ENCODE results near the gene NOL9. TPM values are rescaled to one million over a fixed set of nuclear protein-coding genes. Genes with fewer than 3 reads are reported as not detected.

NOL9 gene
- total RNA-seq, 2 experiments from 2014 or later: 39.7 to 40.4 TPM

GRCh38 chr1:6530504-6531160 is 23.7 kb downstream of the NOL9 start:
- H3K9me3 Mint-ChIP-seq: no peaks in the 10 kb centered on the region
- TF ChIP-seq, protein P1, sequence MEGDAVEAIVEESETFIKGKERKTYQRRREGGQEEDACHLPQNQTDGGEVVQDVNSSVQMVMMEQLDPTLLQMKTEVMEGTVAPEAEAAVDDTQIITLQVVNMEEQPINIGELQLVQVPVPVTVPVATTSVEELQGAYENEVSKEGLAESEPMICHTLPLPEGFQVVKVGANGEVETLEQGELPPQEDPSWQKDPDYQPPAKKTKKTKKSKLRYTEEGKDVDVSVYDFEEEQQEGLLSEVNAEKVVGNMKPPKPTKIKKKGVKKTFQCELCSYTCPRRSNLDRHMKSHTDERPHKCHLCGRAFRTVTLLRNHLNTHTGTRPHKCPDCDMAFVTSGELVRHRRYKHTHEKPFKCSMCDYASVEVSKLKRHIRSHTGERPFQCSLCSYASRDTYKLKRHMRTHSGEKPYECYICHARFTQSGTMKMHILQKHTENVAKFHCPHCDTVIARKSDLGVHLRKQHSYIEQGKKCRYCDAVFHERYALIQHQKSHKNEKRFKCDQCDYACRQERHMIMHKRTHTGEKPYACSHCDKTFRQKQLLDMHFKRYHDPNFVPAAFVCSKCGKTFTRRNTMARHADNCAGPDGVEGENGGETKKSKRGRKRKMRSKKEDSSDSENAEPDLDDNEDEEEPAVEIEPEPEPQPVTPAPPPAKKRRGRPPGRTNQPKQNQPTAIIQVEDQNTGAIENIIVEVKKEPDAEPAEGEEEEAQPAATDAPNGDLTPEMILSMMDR (IDR thresholded peaks at IDR 0.05): no peak
- peaks cover 39% of the 10 kb centered on the region for H3K36me3 Mint-ChIP-seq (ENCODE audit: low read depth)
- ChIA-PET CTCF (no interaction called here), POLR2A (no interaction called here)
- H3K4me1 Mint-ChIP-seq (ENCODE audit: low read depth): no peaks in the 10 kb centered on the region
- no peak for DNase-seq
- no peak overlapping the region for H3K27ac Mint-ChIP-seq
- H3K27me3 Mint-ChIP-seq: no peaks in the 10 kb centered on the region
- H3K4me3 Mint-ChIP-seq: no peak overlapping the region
- intact Hi-C loops (cut with micrococcal nuclease): no loop called here
- ATAC-seq: no peak

DNA sequence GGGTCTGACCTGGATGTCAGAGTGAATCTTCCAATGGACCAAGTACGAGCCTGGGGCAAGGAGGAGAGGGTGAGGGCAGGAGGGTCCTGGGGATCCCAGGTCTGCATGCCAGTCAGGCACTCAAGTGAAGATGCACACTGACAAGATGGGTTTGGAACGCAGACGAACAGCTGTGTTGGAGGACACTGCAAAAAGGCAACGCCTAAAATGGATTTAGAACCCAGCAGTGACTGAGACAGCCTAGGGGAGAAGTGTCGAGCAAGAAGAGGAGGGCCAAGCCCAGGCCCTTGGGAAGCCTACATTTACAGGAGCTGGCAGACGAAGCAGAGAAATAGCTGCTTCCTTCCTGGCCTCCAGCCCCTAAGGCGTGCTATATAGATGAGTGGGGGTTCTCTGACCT is 25.8 kb downstream of the NOL9 start:
- H3K27me3 Mint-ChIP-seq: no peaks in the 10 kb centered on the region
- peaks cover 39% of the 10 kb centered on the region for H3K36me3 Mint-ChIP-seq (ENCODE audit: low read depth)
- H3K27ac Mint-ChIP-seq: no peak overlapping the region
- intact Hi-C loops (cut with micrococcal nuclease): no loop called here
- no peak for ATAC-seq
- no peak overlapping the region for H3K4me3 Mint-ChIP-seq
- TF ChIP-seq, protein P1 (IDR thresholded peaks at IDR 0.05): no peak
- no peaks in the 10 kb centered on the region for H3K4me1 Mint-ChIP-seq (ENCODE audit: low read depth)
- H3K9me3 Mint-ChIP-seq: no peaks in the 10 kb centered on the region
- DNase-seq: no peak
- POLR2A ChIA-PET: interaction anchor here (1.1 to 1.2 kb wide), 2 partner anchors 23 to 26 kb away, joined by 3 to 6 read pairs; partner anchors contain the start of genes NOL9 and TAS1R1
- CTCF ChIA-PET: interaction anchor here (1.0 to 1.3 kb wide), 2 partner anchors 38 to 43 kb away, joined by 3 to 4 read pairs; no protein-coding TSS in a partner anchor

- Mint-ChIP-seq H3K27me3 (no peaks in the 10 kb centered on the region), H3K4me1 (ENCODE audit: low read depth) (no peaks in the 10 kb centered on the region), H3K27ac (no peak overlapping the region), H3K9me3 (no peaks in the 10 kb centered on the region), H3K36me3 (ENCODE audit: low read depth) (peaks cover 26% of the 10 kb centered on the region), H3K4me3 (no peak overlapping the region)
- ChIA-PET CTCF (no interaction called here), POLR2A (interaction anchor here (1.0 kb wide), 1 partner anchor 24 kb away, joined by 3 read pairs; no protein-coding TSS in a partner anchor)
- TF ChIP-seq, protein P1 (IDR thresholded peaks at IDR 0.05): no peak
- DNase-seq: no peak
- ATAC-seq: no peak
- intact Hi-C loops (cut with micrococcal nuclease): no loop called here
Observed at GRCh38 chr1:6526316-6526715, 28.0 kb downstream of the NOL9 start.

- Mint-ChIP-seq H3K27me3 (no peaks in the 10 kb centered on the region), H3K9me3 (no peaks in the 10 kb centered on the region), H3K27ac (no peak overlapping the region), H3K36me3 (ENCODE audit: low read depth) (peaks cover 18% of the 10 kb centered on the region), H3K4me1 (ENCODE audit: low read depth) (no peaks in the 10 kb centered on the region), H3K4me3 (no peak overlapping the region)
- no peak for ATAC-seq
- TF ChIP-seq, protein P1 (IDR thresholded peaks at IDR 0.05): peak; percentile 43
- DNase-seq: no peak
- intact Hi-C loops (cut with micrococcal nuclease): no loop called here
- ChIA-PET CTCF (interaction anchor here (1.3 to 4.5 kb wide), 4 partner anchors 15 to 37 kb away, joined by 3 to 20 read pairs (median 5); partner anchors contain the start of gene PLEKHG5), POLR2A (interaction anchor here (1.3 to 2.0 kb wide), 2 partner anchors 11 to 25 kb away, joined by 3 to 6 read pairs; no protein-coding TSS in a partner anchor)
Observed at GRCh38 chr1:6523566-6523965, 30.7 kb downstream of the NOL9 start.

DNA sequence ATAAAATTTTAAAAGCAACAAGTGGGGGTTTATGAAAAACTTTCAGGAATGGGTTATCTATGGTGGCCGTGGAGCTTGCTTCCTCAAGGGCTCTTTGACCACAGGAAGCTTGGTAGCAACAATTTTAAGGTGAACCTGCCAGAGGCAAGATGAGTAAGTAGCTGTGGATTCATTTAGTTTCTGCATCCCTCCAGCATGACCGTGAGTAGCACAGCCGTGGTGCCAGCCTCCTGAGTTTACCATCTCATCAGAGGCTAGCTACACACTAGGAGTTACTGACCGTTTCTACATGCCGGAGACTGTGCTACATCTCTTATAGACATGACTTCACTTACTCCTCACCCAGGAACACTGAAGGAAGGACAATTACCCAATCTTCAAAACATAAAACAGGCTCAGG is 32.8 kb downstream of the NOL9 start:
- Mint-ChIP-seq H3K27ac (no peak overlapping the region), H3K4me1 (ENCODE audit: low read depth) (no peaks in the 10 kb centered on the region), H3K4me3 (no peak overlapping the region), H3K9me3 (no peaks in the 10 kb centered on the region), H3K36me3 (ENCODE audit: low read depth) (peaks cover 10% of the 10 kb centered on the region), H3K27me3 (no peaks in the 10 kb centered on the region)
- DNase-seq (no peak), ATAC-seq (no peak)
- TF ChIP-seq, protein P1 (IDR thresholded peaks at IDR 0.05): no peak
- CTCF ChIA-PET: interaction anchor here (1.1 to 4.5 kb wide), 4 partner anchors 29 to 34 kb away, joined by 4 to 20 read pairs (median 6); partner anchors contain the start of genes NOL9, PLEKHG5 and TAS1R1
- POLR2A ChIA-PET: interaction anchor here (0.9 to 2.0 kb wide), 4 partner anchors 9 to 25 kb away, joined by 3 to 6 read pairs (median 4); no protein-coding TSS in a partner anchor
- intact Hi-C loops (cut with micrococcal nuclease): no loop called here
